ENCODE results near the gene USP16. TPM values are rescaled to one million over a fixed set of nuclear protein-coding genes. Genes with fewer than 3 reads are reported as not detected.
"Not testable (repeated sequence)": the region's sequence is repeated elsewhere in the genome, so short reads cannot be mapped to it uniquely, and the experiment has no call there.

USP16 gene
- 10 to 100 TPM; 38.4 to 46.6 TPM for total RNA-seq

DNA sequence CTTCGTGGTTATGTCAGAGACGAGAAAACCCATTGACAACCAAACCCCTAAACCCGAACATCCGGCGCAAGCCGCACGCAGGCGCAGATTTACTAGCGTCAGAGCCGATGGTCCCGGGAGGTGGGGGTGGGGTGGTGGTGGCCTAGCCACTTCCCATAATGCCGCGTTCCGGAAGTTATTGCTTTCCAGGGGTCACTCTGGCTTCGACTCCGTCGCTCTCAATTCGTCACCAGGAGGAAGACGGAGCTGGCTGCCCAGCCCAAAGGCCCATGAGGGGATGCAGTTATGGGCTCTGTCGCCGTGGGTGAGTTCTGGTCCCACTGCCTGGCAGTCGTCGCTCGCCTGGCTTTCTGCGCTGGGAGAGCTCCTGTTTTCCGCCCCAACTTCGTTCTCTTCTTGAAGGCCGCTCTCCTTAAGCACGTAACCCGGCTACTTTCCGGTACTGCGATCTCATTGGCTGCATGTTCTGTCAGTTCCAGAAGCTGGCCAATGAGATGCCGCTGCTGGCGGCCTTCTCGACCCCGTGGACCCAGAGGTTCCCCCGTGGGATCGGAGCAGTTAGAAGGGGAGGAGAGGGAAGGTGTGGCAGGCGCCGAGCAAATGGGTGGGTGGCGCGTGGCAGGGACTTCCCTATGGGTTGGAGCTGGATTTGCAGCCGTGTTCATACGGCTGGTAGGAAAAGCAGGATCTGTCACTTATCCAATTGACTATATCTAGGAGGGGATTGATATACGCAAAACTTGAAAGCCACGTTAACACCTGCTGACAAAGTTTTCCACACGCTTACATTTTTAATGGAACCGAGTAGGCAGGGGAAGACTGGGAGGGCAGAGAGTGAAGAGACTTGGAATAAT, at the start of gene USP16:
USP16 (plus strand) TSS at position 195 of the 854 bp plus-strand sequence. CDS start 3,246 bp downstream, outside the sequence.
- Mint-ChIP-seq H3K9me3 (no peaks in the 10 kb centered on the region), H3K27ac (peak within 1 kb of the TSS; percentile 94 to 100), H3K36me3 (peaks cover 14 to 17% of the 10 kb centered on the region in 2 donors)
- peak; percentile 94 to 95 for ATAC-seq
- peak; percentile 96 to 98 for DNase-seq (ENCODE audit: low spot score in 2 of 2)

DNA sequence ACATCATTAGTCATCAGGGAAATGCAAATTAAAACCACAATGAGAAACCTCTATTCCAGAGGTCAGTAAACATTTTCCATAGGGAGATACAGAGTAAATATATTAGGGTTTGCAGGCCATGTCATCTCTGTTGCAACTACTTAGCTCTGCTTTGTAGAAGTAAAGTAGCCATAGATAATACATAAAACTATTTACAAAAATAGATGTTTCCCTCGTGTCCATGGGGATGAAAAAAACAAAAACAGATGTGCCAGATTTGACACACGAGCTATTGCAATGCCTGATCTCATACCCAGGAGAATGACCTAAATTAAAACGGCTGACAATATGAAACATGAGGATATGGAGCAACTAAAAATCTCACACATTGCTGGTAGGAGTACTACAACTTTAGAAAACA, 49.1 kb upstream of the USP16 start:
- Mint-ChIP-seq H3K27ac (no peak overlapping the region), H3K9me3 (no peaks in the 10 kb centered on the region), H3K36me3 (peaks cover 10% of the 10 kb centered on the region in 2 donors)
- DNase-seq (ENCODE audit: low spot score in 2 of 2) = no peak
- no peak for ATAC-seq

DNA sequence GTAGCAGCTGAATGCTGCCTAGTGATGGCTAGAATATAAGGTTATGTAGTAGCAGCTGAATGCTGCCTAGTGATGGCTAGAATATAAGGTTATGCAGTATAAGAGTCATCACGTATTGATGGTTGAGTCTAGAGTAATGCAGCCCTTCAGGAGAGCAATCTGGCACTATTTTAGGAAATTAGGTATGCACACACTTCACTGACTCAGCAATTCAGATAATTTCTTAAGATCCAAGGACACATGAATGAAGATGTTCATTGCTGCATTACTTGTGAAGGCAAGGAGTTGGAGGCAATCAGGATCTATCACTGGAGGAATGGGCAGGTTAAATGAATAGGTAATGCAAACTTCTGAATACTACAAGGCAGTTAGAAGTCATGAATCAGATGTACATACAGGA, 45.4 kb upstream of the USP16 start:
- ATAC-seq (no peak), DNase-seq (ENCODE audit: low spot score in 2 of 2) (no peak)
- Mint-ChIP-seq H3K36me3 (peaks cover 11 to 22% of the 10 kb centered on the region in 2 donors), H3K9me3 (no peaks in the 10 kb centered on the region), H3K27ac (no peak overlapping the region)

DNA sequence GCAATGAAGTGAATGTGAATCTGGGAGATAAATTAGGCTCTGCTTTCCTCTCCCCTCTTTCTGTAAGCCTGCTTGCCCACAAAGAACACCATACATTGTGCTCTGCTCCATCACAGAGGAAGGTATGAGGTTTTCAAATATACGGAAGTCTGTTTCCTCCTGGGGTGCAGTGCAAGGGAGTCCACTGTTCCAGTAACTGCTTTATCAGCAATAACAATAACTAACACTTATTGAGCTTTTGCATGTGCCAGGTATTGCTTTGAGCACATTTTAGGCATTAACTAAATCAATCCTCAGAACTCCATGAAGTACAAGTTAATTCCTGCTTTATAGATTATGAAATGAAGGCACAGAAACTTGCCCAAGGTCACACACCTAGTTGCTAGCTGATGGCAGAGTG, 41.8 kb upstream of the USP16 start:
- no peak for DNase-seq (ENCODE audit: low spot score in 2 of 2)

DNA sequence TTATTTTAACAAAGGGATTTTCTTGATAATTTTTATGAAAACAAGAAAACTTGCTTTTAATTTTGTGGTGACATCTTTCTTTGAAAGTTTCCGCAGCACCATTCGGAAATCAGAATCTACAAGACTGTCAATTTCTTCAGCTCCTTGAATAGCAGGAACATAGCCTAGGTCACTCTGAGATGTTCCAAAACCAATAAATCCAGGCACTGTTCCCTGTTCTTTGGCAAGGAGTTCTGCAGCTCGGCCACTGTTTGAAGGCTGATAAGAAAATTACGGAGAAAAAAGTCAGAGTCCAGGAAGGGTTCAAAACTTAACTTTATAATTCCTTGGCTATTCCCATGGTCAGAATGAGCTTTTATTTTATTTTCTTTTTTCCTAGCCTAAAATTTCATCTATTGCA, 37.8 kb upstream of the USP16 start:
- H3K9me3 Mint-ChIP-seq = no peaks in the 10 kb centered on the region
- no peak overlapping the region for H3K27ac Mint-ChIP-seq
- peaks cover 12 to 25% of the 10 kb centered on the region in 2 donors for H3K36me3 Mint-ChIP-seq
- DNase-seq (ENCODE audit: low spot score in 2 of 2) (no peak), ATAC-seq (no peak)

More for the DNA sequence above, 41.8 kb upstream of the USP16 start:
- H3K27ac Mint-ChIP-seq = no peak overlapping the region
- peaks cover 11 to 19% of the 10 kb centered on the region in 2 donors for H3K36me3 Mint-ChIP-seq
- ATAC-seq = no peak
- H3K9me3 Mint-ChIP-seq = no peaks in the 10 kb centered on the region

DNA sequence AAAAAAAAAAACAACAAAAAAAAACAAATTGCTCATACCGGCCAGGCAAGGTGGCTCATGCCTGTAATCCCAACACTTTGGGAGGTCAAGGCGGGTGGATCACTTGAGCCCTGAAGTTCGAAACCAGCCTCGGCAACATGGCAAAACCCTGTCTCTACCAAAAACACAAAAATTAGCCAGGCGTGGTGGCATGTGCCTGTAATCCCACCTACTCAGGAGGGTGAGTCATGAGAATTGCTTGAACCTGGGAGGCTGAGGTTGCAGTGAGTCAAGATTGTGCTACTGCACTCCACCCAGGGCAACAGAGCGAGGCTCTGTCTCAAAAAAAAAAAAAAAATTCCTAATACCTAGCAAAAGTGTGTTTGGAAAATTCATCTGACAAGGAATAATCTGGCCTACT, 36.3 kb upstream of the USP16 start:
- H3K9me3 Mint-ChIP-seq, H3K27ac Mint-ChIP-seq, ATAC-seq: not testable (repeated sequence)
- peak in 1 of 2 donors; percentile 20 for DNase-seq (ENCODE audit: low spot score in 2 of 2)
- H3K36me3 Mint-ChIP-seq = peaks cover 23 to 29% of the 10 kb centered on the region in 2 donors

DNA sequence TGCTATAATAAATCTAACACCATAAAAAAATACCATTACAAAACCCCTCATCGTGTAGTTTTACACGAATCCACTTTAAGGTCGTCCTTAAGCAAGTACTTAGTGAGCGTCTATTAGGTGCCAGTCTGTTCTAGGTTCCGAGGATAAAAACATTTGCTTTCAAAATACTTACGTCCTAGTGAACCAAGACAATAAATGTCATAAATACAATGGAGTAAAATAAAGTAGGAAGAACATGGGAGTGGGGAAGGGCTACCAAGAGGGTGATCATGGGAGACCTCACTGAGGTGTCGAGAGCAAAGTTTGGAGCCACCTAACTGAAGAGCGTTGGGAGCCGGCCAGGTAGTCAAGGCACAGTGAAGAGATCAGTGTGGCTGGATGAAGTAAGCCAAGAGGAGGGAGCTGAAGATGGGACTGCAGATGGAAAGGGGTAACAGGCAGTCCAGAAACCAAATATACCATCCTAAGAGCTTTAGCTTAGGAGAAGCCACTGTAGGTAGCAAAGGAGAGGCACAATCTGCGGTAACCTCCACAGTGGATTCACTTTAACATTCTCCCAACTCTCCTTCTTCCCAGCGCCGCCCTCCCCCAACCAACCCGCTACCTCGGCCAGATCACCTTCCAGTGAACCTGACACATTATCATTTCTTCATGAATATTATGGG, 32.5 kb upstream of the USP16 start:
- H3K9me3 Mint-ChIP-seq = no peaks in the 10 kb centered on the region
- ATAC-seq (no peak), DNase-seq (ENCODE audit: low spot score in 2 of 2) (no peak)
- peaks cover 13 to 16% of the 10 kb centered on the region in 2 donors for H3K36me3 Mint-ChIP-seq
- H3K27ac Mint-ChIP-seq = peak overlapping the region; percentile 96 to 99

DNA sequence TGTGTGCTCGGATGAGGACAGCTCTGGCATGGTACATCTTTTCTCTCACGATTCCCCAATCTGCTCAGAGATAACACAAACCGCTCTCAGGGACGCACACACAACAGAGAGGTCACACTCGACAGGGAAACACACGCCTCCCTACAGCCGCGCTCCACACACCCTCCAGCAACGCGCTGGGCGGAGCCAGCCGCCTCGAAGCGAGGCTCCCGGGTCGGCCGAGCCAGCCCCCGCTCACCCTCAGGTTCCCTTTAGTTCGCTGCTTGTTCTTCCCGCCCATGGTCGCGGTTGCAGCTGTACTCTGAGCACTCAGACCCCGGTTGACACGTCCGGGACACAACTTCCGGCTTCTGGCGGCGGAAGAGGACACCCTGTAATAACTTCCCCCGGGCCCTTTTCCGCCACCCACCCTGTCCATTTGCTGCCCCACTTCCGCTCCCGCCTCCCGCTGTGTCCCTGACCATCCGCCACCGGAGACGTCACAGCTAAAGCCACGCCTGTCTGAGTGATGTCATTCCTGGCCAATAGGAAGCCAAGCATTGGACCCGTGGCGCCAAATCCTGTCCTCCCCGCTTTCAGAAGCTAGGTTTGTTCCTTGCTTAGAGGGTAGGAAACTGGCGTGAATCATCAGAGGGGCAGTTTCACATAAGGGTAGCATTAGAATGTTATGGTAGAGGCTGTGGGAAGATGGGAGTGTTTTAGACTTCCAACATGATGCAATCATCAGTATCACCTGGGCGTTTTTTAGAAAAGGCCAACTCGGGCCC, 31.8 kb upstream of the USP16 start, which contains the start of gene LTN1:
LTN1 (minus strand) TSS at position 352 of the 767 bp plus-strand sequence; CDS start at position 280, 72 bp downstream.
- Mint-ChIP-seq H3K27ac (peak within 1 kb of the TSS; percentile 96 to 99), H3K36me3 (peaks cover 13 to 16% of the 10 kb centered on the region in 2 donors), H3K9me3 (no peaks in the 10 kb centered on the region)
- ATAC-seq = peak; percentile 94 to 95
- peak; percentile 96 to 99 for DNase-seq (ENCODE audit: low spot score in 2 of 2)

DNA sequence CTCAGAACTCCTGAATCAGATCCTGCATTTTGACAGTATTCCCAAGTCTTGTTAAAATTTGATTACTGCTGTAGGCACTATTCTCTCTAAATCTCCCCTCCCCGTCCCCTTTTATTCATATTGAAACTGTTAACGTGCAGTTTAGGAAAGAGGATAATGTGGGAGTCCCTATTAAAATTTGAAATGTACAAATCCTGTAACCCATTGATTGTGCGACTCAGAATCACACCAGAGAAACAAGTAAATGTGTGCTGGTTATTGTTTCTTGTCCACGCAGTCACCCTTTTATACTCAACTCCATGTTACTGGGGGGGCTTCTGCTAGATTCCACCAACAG, 31.2 kb upstream of the USP16 start:
- Mint-ChIP-seq H3K9me3 (no peaks in the 10 kb centered on the region), H3K27ac (peak overlapping the region; percentile 96 to 99), H3K36me3 (peaks cover 13 to 16% of the 10 kb centered on the region in 2 donors)
- DNase-seq (ENCODE audit: low spot score in 2 of 2) (no peak), ATAC-seq (no peak)

DNA sequence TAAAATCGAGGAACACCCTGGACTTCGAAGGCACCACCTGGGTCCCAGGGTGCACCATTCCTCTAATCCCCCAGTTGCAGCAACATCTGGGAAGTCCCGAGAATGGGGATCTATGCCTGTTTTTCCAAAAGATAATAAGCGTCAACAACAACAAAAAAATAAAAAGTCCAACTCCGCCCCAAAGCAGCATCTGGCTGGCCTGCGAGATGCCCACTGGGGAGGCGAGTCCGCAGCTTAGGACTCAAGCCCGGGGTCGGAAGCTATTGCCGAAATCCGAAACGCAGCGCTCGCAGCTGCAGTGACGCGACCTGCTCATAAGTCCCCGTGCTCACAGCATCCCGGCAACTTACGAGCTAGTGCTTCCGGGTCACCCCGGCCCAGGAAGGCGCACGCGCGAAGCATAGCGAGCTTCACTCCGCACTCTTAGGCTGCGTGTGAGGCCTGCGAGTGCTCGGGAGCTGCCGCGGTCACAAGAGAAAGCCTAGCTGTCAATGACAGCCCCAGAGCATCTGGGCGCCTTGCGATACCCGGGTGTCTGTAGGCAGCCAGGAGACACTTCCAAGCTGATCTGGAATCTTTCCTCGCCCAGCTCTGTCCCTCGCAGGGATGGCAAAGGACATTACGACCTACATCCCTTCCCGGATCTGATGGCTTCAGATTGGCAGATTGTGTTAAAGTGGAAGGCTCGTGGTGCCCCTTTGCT, 21.9 kb upstream of the USP16 start:
- DNase-seq (ENCODE audit: low spot score in 2 of 2) = peak; percentile 92 to 95
- Mint-ChIP-seq H3K9me3 (no peaks in the 10 kb centered on the region), H3K27ac (peak overlapping the region; percentile 92 to 95), H3K36me3 (peaks cover 0 to 8% of the 10 kb centered on the region in 2 donors)
- ATAC-seq = peak; percentile 100

DNA sequence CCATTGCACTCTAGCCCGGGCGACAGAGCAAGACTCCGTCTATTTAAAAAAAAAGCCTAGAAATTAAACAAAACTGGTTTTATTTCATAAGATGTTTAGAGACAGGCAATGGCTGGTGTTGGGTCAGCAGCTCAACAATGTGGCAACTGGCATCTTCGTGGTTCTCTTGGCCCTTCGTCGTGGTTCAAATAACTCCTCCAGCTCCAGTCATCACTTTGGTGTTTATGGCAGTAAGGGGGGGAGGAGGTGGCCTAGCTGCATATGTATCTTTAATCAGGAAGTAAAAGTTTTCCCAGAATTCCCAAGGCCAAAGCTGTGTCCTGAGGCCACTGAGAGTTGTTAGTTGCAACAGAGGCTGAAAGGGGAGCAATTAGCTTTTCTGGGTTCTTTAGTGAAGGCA, 18.8 kb upstream of the USP16 start:
- no peak for ATAC-seq
- Mint-ChIP-seq H3K36me3 (peaks cover 0 to 8% of the 10 kb centered on the region in 2 donors), H3K9me3 (no peaks in the 10 kb centered on the region), H3K27ac (no peak overlapping the region)
- DNase-seq (ENCODE audit: low spot score in 2 of 2) = no peak

DNA sequence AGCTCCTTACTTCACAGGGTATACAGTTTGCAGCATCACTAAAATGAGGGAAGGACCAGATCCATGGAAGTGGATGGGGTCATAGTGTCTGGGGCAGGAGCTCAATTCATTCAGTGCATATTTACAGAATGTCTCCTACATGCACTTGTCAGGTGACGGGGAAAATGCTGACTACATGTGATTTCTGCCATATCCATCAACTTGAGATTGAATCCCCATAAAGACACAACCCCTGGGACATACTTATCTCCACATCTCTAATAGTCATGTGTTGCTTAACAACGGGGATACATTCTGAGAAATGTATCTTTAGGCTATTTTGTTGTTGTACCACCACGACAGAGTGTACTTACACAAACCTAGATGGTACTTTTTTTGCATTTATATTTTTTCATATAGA, 17.3 kb upstream of the USP16 start:
- H3K36me3 Mint-ChIP-seq = peaks cover 0 to 8% of the 10 kb centered on the region in 2 donors
- ATAC-seq (no peak), DNase-seq (ENCODE audit: low spot score in 2 of 2) (no peak)
- no peak overlapping the region for H3K27ac Mint-ChIP-seq
- H3K9me3 Mint-ChIP-seq = no peaks in the 10 kb centered on the region

DNA sequence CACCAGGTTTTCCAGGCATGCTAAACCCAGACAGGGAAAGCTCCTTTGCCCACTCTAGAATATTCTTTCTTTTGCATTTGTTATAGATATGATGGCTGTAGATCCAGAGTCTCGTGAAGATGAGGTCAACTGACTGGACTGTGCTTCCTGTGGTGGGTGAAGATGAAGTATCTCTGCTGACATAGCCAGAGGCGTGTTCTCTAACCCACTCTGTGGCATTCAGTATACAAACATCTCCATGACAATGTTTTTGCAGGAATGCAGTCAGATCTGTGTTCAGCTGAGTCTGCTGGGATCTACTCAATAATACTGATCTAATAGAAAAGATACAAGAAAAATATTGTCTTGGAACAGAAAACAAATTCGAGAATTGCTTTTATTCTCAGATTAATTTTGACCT, 16.7 kb upstream of the USP16 start:
- ATAC-seq (no peak), DNase-seq (ENCODE audit: low spot score in 2 of 2) (no peak)
- Mint-ChIP-seq H3K36me3 (peaks cover 0 to 8% of the 10 kb centered on the region in 2 donors), H3K27ac (no peak overlapping the region), H3K9me3 (no peaks in the 10 kb centered on the region)

DNA sequence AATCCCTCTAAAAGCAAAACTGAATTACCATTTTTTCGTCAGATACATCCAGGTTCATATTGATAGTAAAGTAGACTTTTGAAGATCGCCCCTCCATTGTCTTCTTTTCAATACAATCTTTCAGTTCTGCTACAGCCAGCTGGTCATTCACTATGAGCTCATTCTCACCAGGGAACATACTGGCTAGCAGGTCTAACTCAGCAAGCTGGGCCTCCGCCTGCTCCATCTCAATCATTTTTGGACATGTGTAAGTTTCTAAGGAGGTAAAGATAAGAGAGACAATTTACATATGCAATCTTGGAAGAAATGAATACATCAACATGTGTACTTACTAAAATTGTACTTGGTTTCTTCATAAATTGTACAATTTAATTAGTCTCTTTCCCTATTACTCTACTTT, 16.1 kb upstream of the USP16 start:
- DNase-seq (ENCODE audit: low spot score in 2 of 2) (no peak), ATAC-seq (no peak)
- Mint-ChIP-seq H3K36me3 (peaks cover 0 to 8% of the 10 kb centered on the region in 2 donors), H3K9me3 (no peaks in the 10 kb centered on the region), H3K27ac (no peak overlapping the region)

DNA sequence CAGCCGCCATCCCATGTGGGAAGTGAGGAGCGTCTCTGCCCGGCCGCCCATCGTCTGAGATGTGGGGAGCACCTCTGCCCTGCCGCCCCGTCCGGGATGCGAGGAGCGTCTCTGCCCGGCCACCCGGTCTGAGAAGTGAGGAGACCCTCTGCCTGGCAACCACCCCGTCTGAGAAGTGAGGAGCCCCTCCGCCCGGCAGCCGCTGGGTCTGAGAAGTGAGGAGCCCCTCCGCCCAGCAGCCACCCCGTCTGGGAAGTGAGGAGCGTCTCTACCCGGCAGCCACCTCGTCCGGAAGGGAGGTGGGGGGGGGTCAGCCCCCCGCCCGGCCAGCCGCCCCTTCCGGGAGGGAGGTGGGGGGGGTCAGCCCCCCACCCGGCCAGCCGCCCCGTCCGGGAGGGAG, 13.2 kb upstream of the USP16 start:
- H3K27ac Mint-ChIP-seq = not testable (repeated sequence)

DNA sequence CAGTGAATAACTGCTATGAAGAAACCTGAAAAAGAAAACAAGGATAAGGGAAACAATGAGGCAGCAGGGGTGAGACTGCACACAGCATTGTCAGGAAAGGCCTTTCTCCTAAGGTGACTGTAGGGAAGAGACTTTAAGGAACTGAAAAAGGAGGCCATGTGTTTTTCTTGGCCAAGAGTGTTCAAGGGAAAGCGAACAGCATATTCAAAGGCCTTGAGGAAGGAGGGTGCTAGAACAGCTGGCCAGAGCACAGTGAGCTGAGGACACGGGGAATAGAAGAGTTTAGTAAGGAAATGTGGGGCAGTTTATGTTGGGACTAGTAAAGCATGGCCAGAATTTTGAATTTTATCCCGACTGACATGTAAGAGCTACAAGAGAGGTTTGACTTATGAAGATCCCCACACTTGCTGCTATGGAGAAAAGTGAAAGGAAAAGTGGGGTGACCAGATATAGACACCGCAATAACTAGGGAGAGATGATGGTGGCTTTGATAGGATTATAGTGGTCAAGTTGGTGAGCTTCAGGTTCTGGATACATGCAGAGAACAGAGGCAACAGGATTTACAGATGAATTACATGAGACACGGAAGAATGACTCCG, 6.7 kb upstream of the USP16 start:
- DNase-seq (ENCODE audit: low spot score in 2 of 2) (no peak), ATAC-seq (no peak)
- H3K27ac Mint-ChIP-seq = peak overlapping the region; percentile 83 to 86
- no peaks in the 10 kb centered on the region for H3K9me3 Mint-ChIP-seq
- H3K36me3 Mint-ChIP-seq = peaks cover 11 to 24% of the 10 kb centered on the region in 2 donors

More for the DNA sequence above, 13.2 kb upstream of the USP16 start:
- not testable (repeated sequence) for H3K9me3 Mint-ChIP-seq; ATAC-seq; H3K36me3 Mint-ChIP-seq; DNase-seq (ENCODE audit: low spot score in 2 of 2)
